Measurements from ENCODE around the gene AIDA. TPM values are rescaled to one million over a fixed set of nuclear protein-coding genes. Genes with fewer than 3 reads are reported as not detected.

AIDA gene
- total RNA-seq, 1 experiment from 2014 or later, result 60.0 TPM

- Histone ChIP-seq H3K27me3 (ENCODE audit: insufficient read depth, low read depth) (no peaks in the 10 kb centered on the region), H3F3A (ENCODE audit: insufficient read depth, low read depth) (peaks cover 13% of the 10 kb centered on the region; the same call in 1 of the 2 replicates), H4K20me1 (ENCODE audit: insufficient read depth) (no peaks in the 10 kb centered on the region), H3K4me3 (no peak overlapping the region), H3K4me1 (replicated peaks; ENCODE audit: insufficient read depth) (peaks cover 15% of the 10 kb centered on the region), H3K4me2 (no peak overlapping the region), H3K27ac (0 out of 2 replicates have a peak overlapping the region, but pooled peaks have one; percentile 1), H2AFZ (no peak overlapping the region), H3K36me3 (ENCODE audit: low read depth) (peaks cover 20% of the 10 kb centered on the region), H3K9me2 (ENCODE audit: insufficient read depth) (no peaks in the 10 kb centered on the region), H3K9me3 (ENCODE audit: insufficient read depth, low read depth) (no peaks in the 10 kb centered on the region), H3K79me2 (ENCODE audit: low read depth) (peaks cover 19% of the 10 kb centered on the region)
- DNase-seq, result peak in 1 of 2 experiments; percentile 44
- CTCF ChIA-PET, result no interaction called here
- BruUV-seq (replicated peaks), result no TSS peak
- POLR2A ChIA-PET (ENCODE audit: unreplicated experiment), result no interaction called here
- TF ChIP-seq CTCF (conservative IDR thresholded peaks at IDR 0.05) (no peak), EZH2 (IDR thresholded peaks at IDR 0.05; ENCODE audit: low read depth) (no peak)
- intact Hi-C loops (cut with micrococcal nuclease; ENCODE audit: unreplicated experiment), result loop anchor here (10.0 kb wide), 1 partner anchor 472 kb away; no protein-coding TSS in a partner anchor
Observed at GRCh38 chr1:222642468-222642867, 69.8 kb downstream of the AIDA start.

- BruUV-seq (replicated peaks), result no TSS peak
- CTCF ChIA-PET, result no interaction called here
Observed at GRCh38 chr1:222641269-222641948, 70.9 kb downstream of the AIDA start.

More at GRCh38 chr1:222641269-222641948, 70.9 kb downstream of the AIDA start:
- Histone ChIP-seq H3F3A (ENCODE audit: insufficient read depth, low read depth) (peaks cover 13% of the 10 kb centered on the region; the same call in 1 of the 2 replicates), H3K4me2 (no peak overlapping the region), H3K4me1 (replicated peaks; ENCODE audit: insufficient read depth) (peaks cover 15% of the 10 kb centered on the region), H3K27ac (no peak overlapping the region), H3K4me3 (no peak overlapping the region), H2AFZ (no peak overlapping the region), H3K27me3 (ENCODE audit: insufficient read depth, low read depth) (no peaks in the 10 kb centered on the region), H4K20me1 (ENCODE audit: insufficient read depth) (no peaks in the 10 kb centered on the region), H3K9me2 (ENCODE audit: insufficient read depth) (no peaks in the 10 kb centered on the region), H3K9me3 (ENCODE audit: insufficient read depth, low read depth) (no peaks in the 10 kb centered on the region), H3K36me3 (ENCODE audit: low read depth) (peaks cover 12% of the 10 kb centered on the region; the same call in 1 of the 2 replicates), H3K79me2 (ENCODE audit: low read depth) (peaks cover 19% of the 10 kb centered on the region)
- POLR2A ChIA-PET (ENCODE audit: unreplicated experiment), result interaction anchor here (0.6 kb wide), 1 partner anchor 1416 kb away, joined by 9 read pairs; no protein-coding TSS in a partner anchor
- intact Hi-C loops (cut with micrococcal nuclease; ENCODE audit: unreplicated experiment), result loop anchor here (10.0 kb wide), 1 partner anchor 473 kb away; no protein-coding TSS in a partner anchor
- no peak for DNase-seq
- TF ChIP-seq EZH2 (IDR thresholded peaks at IDR 0.05; ENCODE audit: low read depth), result no peak
- TF ChIP-seq CTCF (conservative IDR thresholded peaks at IDR 0.05), result no peak
